T-helper 17 cell (primary cell): Measurements from ENCODE around the gene SYPL2. TPM values are rescaled to one million over a fixed set of nuclear protein-coding genes. Genes with fewer than 3 reads are reported as not detected.
A peak's percentile ranks its signal among the peaks of the same experiment; 100 is the strongest.

Experiments used
- ATAC-seq: fragments of 150-1000 bp; cut with Tn5 transposase; 2 replicates; pipeline ENCODE4 v1.10.0; 2021; ENCODE audit warnings: mild to moderate bottlenecking, moderate library complexity
- DNase-seq, 3 donors: peaks; one replicate each; pipeline versions ENCODE4 v3.0.0 to v3.0.0-alpha.2; 2020 to 2021
- H3K9me3 ChIP-seq: one replicate; pipeline ENCODE4 v1.7.0; 2013; ENCODE audit warnings: low read length, mild to moderate bottlenecking; ENCODE audit not compliant: control insufficient read depth, poor library complexity, severe bottlenecking
- H3K27ac Mint-ChIP-seq: one replicate; pipeline ENCODE4 v1.8.0; 2022; ENCODE audit warnings: mild to moderate bottlenecking, moderate library complexity, mixed read lengths
- H3K27me3 Mint-ChIP-seq: one replicate; pipeline ENCODE4 v1.8.0; 2022; ENCODE audit warnings: mixed read lengths
- H3K36me3 Mint-ChIP-seq: one replicate; pipeline ENCODE4 v1.8.0; 2022; ENCODE audit warnings: low read depth, mixed read lengths
- H3K4me1 Mint-ChIP-seq: one replicate; pipeline ENCODE4 v1.8.0; 2022; ENCODE audit warnings: mild to moderate bottlenecking, mixed read lengths
- H3K4me3 Mint-ChIP-seq: one replicate; pipeline ENCODE4 v1.8.0; 2022; ENCODE audit warnings: mild to moderate bottlenecking, moderate library complexity, mixed read lengths
- total RNA-seq, 4 donors: library from RNA in 2 of 4; stranded (reverse) in 2 of 4; gene quantifications; one replicate each; pipeline ENCODE4 v1.2.3 and lab custom pipeline; 2022 to 2026

SYPL2 gene
- total RNA-seq, 2 donors from 2014 or later = not detected

DNA sequence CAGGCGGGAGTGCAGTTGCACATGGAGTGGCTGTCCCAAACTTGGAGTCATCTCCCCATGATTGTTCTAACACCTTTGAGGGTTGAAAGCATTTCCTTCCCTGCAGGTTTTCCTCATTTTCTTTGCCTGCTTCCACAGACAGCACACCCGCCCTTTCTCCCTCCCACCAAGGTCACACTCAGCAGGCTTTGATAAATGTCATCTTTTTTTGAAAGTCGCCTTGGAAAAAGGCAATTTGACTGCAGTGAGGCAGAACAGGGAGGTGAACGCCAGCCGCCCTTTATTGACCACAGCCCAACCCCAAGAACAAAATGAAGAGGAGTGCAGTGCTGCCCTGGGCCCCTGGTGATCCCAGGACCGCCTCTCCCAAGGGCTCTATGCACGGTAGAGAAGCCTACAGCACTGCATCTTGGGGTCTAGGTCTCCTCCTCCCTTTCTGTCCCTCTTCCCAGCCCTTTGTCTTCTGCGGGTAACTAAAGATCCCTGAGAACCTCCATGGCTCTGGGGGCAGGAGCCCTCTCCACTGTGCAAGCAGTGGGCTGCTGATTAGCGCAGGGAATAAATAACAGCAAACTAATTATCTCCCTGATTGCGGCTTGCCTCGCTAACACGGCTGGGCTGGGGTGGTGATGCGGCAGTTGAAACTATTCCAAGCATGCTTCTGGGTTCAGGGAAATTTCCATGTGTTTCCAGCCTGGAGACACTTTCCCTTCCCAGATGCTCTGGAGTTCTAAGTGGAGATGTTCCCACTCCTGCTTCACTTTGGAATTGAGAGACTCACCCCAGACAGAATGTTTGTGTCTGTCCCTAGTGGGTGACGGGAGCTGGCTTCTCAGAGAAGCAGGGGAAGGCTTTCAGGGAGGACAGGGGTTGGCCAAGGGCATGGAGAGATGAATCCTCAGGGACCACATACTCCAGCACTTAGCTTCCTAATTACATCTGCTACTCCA is 54.9 kb downstream of the SYPL2 start:
- H3K27me3 Mint-ChIP-seq = peaks cover 19% of the 10 kb centered on the region
- no peak for DNase-seq
- H3K9me3 ChIP-seq = no peaks in the 10 kb centered on the region
- no peak overlapping the region for H3K4me3 Mint-ChIP-seq
- H3K36me3 Mint-ChIP-seq = no peaks in the 10 kb centered on the region
- ATAC-seq = no peak
- H3K4me1 Mint-ChIP-seq = peaks cover 8% of the 10 kb centered on the region
- H3K27ac Mint-ChIP-seq = no peak overlapping the region

DNA sequence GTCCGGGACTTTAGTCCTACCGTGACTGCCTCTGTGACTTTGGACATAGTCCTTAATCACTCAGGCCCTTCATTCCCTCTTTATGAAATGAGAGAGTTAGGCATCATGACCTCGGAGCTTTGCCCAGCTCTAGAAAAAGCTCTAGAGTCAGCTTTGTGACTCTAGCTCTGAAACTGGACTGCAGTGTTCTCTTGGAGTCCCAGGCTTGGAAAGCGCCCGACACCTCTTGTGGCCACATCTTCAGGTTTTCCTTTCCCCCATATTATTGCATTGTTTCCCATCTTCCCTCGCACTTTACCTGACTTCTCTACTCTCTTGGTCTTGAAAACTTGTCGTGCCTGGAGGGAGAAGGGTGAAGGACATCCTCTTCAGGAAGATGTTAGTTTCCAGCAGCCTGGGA is 55.7 kb downstream of the SYPL2 start:
- DNase-seq (no peak), ATAC-seq (no peak)
- H3K4me3 Mint-ChIP-seq = no peak overlapping the region
- H3K27ac Mint-ChIP-seq = no peak overlapping the region
- H3K27me3 Mint-ChIP-seq = peaks cover 19% of the 10 kb centered on the region
- peaks cover 8% of the 10 kb centered on the region for H3K4me1 Mint-ChIP-seq
- H3K36me3 Mint-ChIP-seq = no peaks in the 10 kb centered on the region
- H3K9me3 ChIP-seq = no peaks in the 10 kb centered on the region

GRCh38 chr1:109523706-109524105 is 57.4 kb downstream of the SYPL2 start:
- H3K4me3 Mint-ChIP-seq = no peak overlapping the region
- ATAC-seq (no peak), DNase-seq (no peak)
- peaks cover 8% of the 10 kb centered on the region for H3K4me1 Mint-ChIP-seq
- H3K27ac Mint-ChIP-seq = no peak overlapping the region
- H3K36me3 Mint-ChIP-seq = no peaks in the 10 kb centered on the region
- H3K27me3 Mint-ChIP-seq = peaks cover 19% of the 10 kb centered on the region
- no peaks in the 10 kb centered on the region for H3K9me3 ChIP-seq

DNA sequence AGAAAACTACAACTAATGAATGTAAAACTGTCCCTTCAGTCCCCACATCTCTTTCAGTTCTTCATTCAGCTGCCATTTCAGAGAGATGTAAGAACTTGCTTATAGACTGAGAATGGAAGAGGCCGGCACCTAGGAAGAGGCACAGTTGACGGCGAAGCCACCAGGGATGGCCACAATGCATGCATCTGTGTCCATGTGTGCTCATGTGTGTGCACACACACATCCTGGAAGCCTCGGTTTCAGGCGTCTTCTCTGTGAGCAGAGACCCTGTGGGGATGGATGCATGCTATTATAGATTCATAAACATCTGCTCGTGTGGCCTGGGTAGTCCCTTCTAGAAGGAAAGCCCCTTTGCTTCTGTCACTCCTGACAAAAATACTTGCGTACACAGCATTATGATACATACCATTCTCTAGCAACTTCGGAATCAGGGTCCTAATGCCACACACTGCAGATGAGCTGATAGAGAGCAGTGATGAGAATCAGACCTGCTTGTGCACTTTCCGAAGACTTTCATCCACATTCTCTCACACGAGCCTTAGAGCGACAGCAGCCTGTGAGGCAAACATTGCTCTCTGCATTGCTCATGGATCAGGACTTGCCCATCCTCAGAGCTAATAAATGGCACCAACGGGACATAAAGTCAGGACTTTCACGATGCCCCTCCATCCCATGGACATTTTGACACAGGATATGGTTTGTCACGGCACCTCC is 60.9 kb downstream of the SYPL2 start:
- peaks cover 4% of the 10 kb centered on the region for H3K36me3 Mint-ChIP-seq
- no peak for DNase-seq
- no peak for ATAC-seq
- peaks cover 15% of the 10 kb centered on the region for H3K27me3 Mint-ChIP-seq
- no peak overlapping the region for H3K4me3 Mint-ChIP-seq
- no peak overlapping the region for H3K27ac Mint-ChIP-seq
- H3K9me3 ChIP-seq = no peaks in the 10 kb centered on the region
- H3K4me1 Mint-ChIP-seq = peaks cover 18% of the 10 kb centered on the region

DNA sequence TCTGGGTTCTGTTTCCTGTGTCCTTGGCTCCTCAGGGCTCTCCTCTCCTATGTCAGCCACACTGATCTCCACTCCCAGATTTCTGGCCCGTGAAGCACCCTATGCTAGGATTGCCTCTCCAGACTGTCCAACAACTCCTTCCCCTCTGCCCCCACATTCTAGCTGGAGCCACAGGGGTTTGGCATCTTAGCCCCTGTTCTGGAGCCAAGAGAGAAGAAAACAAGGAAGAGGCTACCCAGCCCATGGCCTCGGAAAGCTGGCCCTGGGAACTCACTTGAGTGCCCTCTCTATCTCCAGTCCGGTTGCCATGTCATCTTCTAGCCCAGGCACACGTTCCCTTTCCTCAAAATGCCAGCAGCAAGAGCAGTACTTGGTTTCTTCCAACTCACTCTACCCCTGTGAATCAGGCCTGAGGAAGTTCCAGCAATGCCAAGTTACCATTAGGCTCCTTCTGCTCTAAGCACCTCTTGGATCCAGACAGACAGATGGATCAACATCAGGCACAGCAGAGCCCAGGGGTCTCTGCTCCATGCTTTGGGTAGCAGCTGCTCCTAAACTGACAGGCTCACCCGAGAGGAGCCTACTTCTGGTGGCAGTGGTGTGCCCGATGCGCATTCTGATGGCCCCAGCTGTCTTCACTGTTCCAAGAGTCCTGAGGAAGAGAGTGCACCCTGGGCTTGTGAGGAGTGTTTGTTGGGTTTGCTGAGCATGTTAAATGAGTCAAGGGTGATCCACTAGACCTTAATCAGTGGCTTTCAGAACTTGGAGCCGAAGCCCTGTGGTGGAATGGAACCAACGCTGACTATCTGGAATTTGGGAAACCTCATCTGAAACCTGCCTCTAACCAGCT is 61.7 kb downstream of the SYPL2 start:
- Mint-ChIP-seq H3K4me3 (no peak overlapping the region), H3K4me1 (peaks cover 24% of the 10 kb centered on the region), H3K27ac (no peak overlapping the region), H3K27me3 (peaks cover 7% of the 10 kb centered on the region), H3K36me3 (peaks cover 4% of the 10 kb centered on the region)
- DNase-seq = no peak
- ATAC-seq = no peak
- H3K9me3 ChIP-seq = no peaks in the 10 kb centered on the region

DNA sequence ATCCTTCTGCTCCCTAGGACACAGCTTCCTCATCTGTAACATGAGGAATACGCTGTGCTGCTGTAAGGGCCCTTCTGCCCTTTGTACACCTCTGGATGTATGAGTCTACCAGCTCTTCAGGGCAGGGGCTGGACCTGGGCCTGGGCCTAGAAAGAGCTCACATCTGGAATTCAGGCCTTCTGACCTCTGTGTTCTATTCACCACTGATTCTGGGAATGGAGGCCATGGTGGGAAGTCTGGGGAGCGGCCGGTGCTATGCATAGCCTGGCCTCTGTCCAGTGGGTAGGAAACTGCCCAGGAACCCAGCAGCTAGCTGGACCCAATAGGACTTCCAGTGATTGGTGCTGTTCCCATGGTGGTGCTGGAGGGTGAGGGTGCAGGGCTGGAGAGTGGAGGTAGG is 62.4 kb downstream of the SYPL2 start:
- peaks cover 4% of the 10 kb centered on the region for H3K36me3 Mint-ChIP-seq
- H3K27ac Mint-ChIP-seq = no peak overlapping the region
- no peak overlapping the region for H3K4me3 Mint-ChIP-seq
- no peak for ATAC-seq
- H3K27me3 Mint-ChIP-seq = peaks cover 5% of the 10 kb centered on the region
- H3K9me3 ChIP-seq = no peaks in the 10 kb centered on the region
- H3K4me1 Mint-ChIP-seq = peaks cover 24% of the 10 kb centered on the region
- DNase-seq = no peak

GRCh38 chr1:109529881-109530456 is 63.6 kb downstream of the SYPL2 start:
- Mint-ChIP-seq H3K27me3 (peaks cover 5% of the 10 kb centered on the region), H3K36me3 (peaks cover 4% of the 10 kb centered on the region), H3K4me3 (no peak overlapping the region), H3K27ac (peak overlapping the region; percentile 27), H3K4me1 (peaks cover 24% of the 10 kb centered on the region)
- H3K9me3 ChIP-seq = no peaks in the 10 kb centered on the region
- ATAC-seq = no peak
- no peak for DNase-seq

GRCh38 chr1:109530457-109531087 is 64.2 kb downstream of the SYPL2 start:
- peaks cover 5% of the 10 kb centered on the region for H3K27me3 Mint-ChIP-seq
- peaks cover 4% of the 10 kb centered on the region for H3K36me3 Mint-ChIP-seq
- H3K27ac Mint-ChIP-seq = peak overlapping the region; percentile 92
- H3K9me3 ChIP-seq = no peaks in the 10 kb centered on the region
- H3K4me1 Mint-ChIP-seq = peaks cover 24% of the 10 kb centered on the region
- H3K4me3 Mint-ChIP-seq = peak overlapping the region; percentile 89
- ATAC-seq = no peak
- no peak for DNase-seq

- Mint-ChIP-seq H3K27me3 (no peaks in the 10 kb centered on the region), H3K4me1 (peaks cover 21% of the 10 kb centered on the region), H3K4me3 (peak overlapping the region; percentile 89), H3K27ac (peak overlapping the region; percentile 92), H3K36me3 (peaks cover 4% of the 10 kb centered on the region)
- DNase-seq (no peak), ATAC-seq (no peak)
- no peaks in the 10 kb centered on the region for H3K9me3 ChIP-seq
These were observed 65.0 kb downstream of the SYPL2 start for GRCh38 chr1:109531380-109531779.

Other genes starting within 250 kb of the SYPL2 start
- 1 to 10 TPM; 3.2 to 3.3 TPM for gene CELSR2, start 217.0 kb upstream of the SYPL2 start, total RNA-seq
- 1 to 10 TPM; 1.2 to 1.7 TPM for gene PSRC1, start 183.4 kb upstream of the SYPL2 start, total RNA-seq
- not detected for gene MYBPHL, start 159.5 kb upstream of the SYPL2 start, total RNA-seq
- 1 to 10 TPM in 1 of 2 donors, under 1 TPM in 1; 0.57 to 2.6 TPM for gene SORT1, start 68.6 kb upstream of the SYPL2 start, total RNA-seq
- 10 to 100 TPM; 48.6 to 53.1 TPM for gene PSMA5, start 40.1 kb upstream of the SYPL2 start, total RNA-seq
- gene ATXN7L2, start 17.4 kb downstream of the SYPL2 start, total RNA-seq = 10 to 100 TPM; 14.3 to 16.0 TPM
- 10 to 100 TPM; 21.0 to 23.5 TPM for gene CYB561D1, start 27.5 kb downstream of the SYPL2 start, total RNA-seq
- gene AMIGO1, start 43.2 kb downstream of the SYPL2 start, total RNA-seq = 1 to 10 TPM; 6.2 to 8.0 TPM
- under 1 TPM; 0.20 to 0.65 TPM for gene GPR61, start 73.3 kb downstream of the SYPL2 start, total RNA-seq
- 1 to 10 TPM; 7.8 to 8.8 TPM for gene GNAI3, start 82.1 kb downstream of the SYPL2 start, total RNA-seq
- not detected for gene GNAT2, start 153.1 kb downstream of the SYPL2 start, total RNA-seq
- gene AMPD2, start 153.3 kb downstream of the SYPL2 start, total RNA-seq = 100 to 1,000 TPM; 471 to 552 TPM
- gene GSTM4, start 189.6 kb downstream of the SYPL2 start, total RNA-seq = 10 to 100 TPM; 17.0 to 18.0 TPM
- gene GSTM2, start 201.5 kb downstream of the SYPL2 start, total RNA-seq = 100 to 1,000 TPM in 1 of 2 donors, 10 to 100 TPM in 1; 44.0 to 117 TPM
- gene GSTM1, start 221.3 kb downstream of the SYPL2 start, total RNA-seq = 10 to 100 TPM in 1 of 2 donors, not detected in 1; 34.5 TPM
- gene GSTM5, start 245.7 kb downstream of the SYPL2 start, total RNA-seq = under 1 TPM in 1 of 2 donors, not detected in 1; 0.60 TPM